Left colon (tissue), 2 donors: ENCODE results near the gene ARHGAP26. TPM values are rescaled to one million over a fixed set of nuclear protein-coding genes. Genes with fewer than 3 reads are reported as not detected.

Experiments
- ATAC-seq: fragments of 200-7000 bp; cut with Tn5 transposase; one replicate; pipeline ENCODE4 v1.9.1; 2020; ENCODE audit warnings: mild to moderate bottlenecking, moderate library complexity
- DNase-seq, 2 donors: peaks; one replicate each; pipeline ENCODE4 v3.0.0-alpha.2; 2020
- intact Hi-C, 2 donors: fragments of 100-400 bp; cut with DNase I in 1 of 2; cut with micrococcal nuclease in 1 of 2; formaldehyde crosslinking; loops; one replicate each; pipeline versions ENCODE4 v1.11.2 to v1.14.0; 2022; cut with DNase I, micrococcal nuclease
- total RNA-seq, 2 donors: library from RNA; stranded (reverse); fragmentation: NEBNext Ultra II Directional; extraction: Animal tissue kit (Norgen Biotek cat#: 25700); gene quantifications; one replicate each; pipeline ENCODE4 v1.2.1, GENCODE V29; 2021
- donor health status: DM: no; HTN: no; CAD: no.
- donor health status: DM: yes; HTN: yes; CAD: no.

Gene ARHGAP26
- total RNA-seq, 2 donors from 2014 or later = 71.6 to 85.1 TPM

- ATAC-seq = no peak
- no peak for DNase-seq
- intact Hi-C loops = loop anchor here in 1 of 2 donors (10.0 kb wide), 1 partner anchor 132 kb away; no protein-coding TSS in a partner anchor
These were observed 106.6 kb downstream of the ARHGAP26 start for GRCh38 chr5:142876817-142877216.

GRCh38 chr5:142878111-142878510 is 107.9 kb downstream of the ARHGAP26 start:
- DNase-seq = no peak
- no peak for ATAC-seq
- intact Hi-C loops = loop anchor here in 1 of 2 donors (10.0 kb wide), 1 partner anchor 133 kb away; no protein-coding TSS in a partner anchor

GRCh38 chr5:142878638-142879037 is 108.5 kb downstream of the ARHGAP26 start:
- ATAC-seq (no peak), DNase-seq (no peak)
- intact Hi-C loops = loop anchor here in 1 of 2 donors (10.0 kb wide), 1 partner anchor 134 kb away; no protein-coding TSS in a partner anchor

GRCh38 chr5:142881076-142881783 is 111.1 kb downstream of the ARHGAP26 start:
- intact Hi-C loops = loop anchor here (5.0 to 10.0 kb wide), 3 partner anchors 126 to 166 kb away; no protein-coding TSS in a partner anchor
- no peak for DNase-seq

GRCh38 chr5:142881784-142882126 is 111.6 kb downstream of the ARHGAP26 start:
- DNase-seq (no peak), ATAC-seq (no peak)
- intact Hi-C loops = loop anchor here (5.0 to 10.0 kb wide), 3 partner anchors 127 to 167 kb away; no protein-coding TSS in a partner anchor

More at GRCh38 chr5:142881076-142881783, 111.1 kb downstream of the ARHGAP26 start:
- no peak for ATAC-seq

- DNase-seq = no peak
- no peak for ATAC-seq
- intact Hi-C loops = loop anchor here (5.0 to 10.0 kb wide), 3 partner anchors 128 to 168 kb away; no protein-coding TSS in a partner anchor
These were observed 112.8 kb downstream of the ARHGAP26 start for GRCh38 chr5:142883025-142883424.

- ATAC-seq (no peak), DNase-seq (no peak)
- intact Hi-C loops = loop anchor here (5.0 to 10.0 kb wide), 3 partner anchors 129 to 169 kb away; no protein-coding TSS in a partner anchor
These were observed 113.3 kb downstream of the ARHGAP26 start for GRCh38 chr5:142883438-142883837.

GRCh38 chr5:142884029-142884428 is 113.9 kb downstream of the ARHGAP26 start:
- no peak for DNase-seq
- intact Hi-C loops = loop anchor here (5.0 to 10.0 kb wide), 3 partner anchors 129 to 169 kb away; no protein-coding TSS in a partner anchor
- ATAC-seq = no peak

GRCh38 chr5:142886211-142886610 is 116.0 kb downstream of the ARHGAP26 start:
- intact Hi-C loops = loop anchor here in 1 of 2 donors (10.0 kb wide), 2 partner anchors 131 to 171 kb away; no protein-coding TSS in a partner anchor
- no peak for ATAC-seq
- DNase-seq = no peak

GRCh38 chr5:142886956-142887355 is 116.8 kb downstream of the ARHGAP26 start:
- no peak for DNase-seq
- ATAC-seq = no peak
- intact Hi-C loops = loop anchor here in 1 of 2 donors (10.0 kb wide), 2 partner anchors 132 to 172 kb away; no protein-coding TSS in a partner anchor

- intact Hi-C loops = loop anchor here in 1 of 2 donors (10.0 kb wide), 2 partner anchors 134 to 174 kb away; no protein-coding TSS in a partner anchor
- DNase-seq = no peak
- peak; percentile 83 for ATAC-seq
These were observed 118.4 kb downstream of the ARHGAP26 start for GRCh38 chr5:142888469-142889085.

- no peak for ATAC-seq
- intact Hi-C loops = no loop called here
- DNase-seq = no peak
These were observed 121.8 kb downstream of the ARHGAP26 start for GRCh38 chr5:142892021-142892420.

GRCh38 chr5:142894315-142894714 is 124.1 kb downstream of the ARHGAP26 start:
- DNase-seq (no peak), ATAC-seq (no peak)
- intact Hi-C loops = no loop called here

- ATAC-seq (peak; percentile 69), DNase-seq (no peak)
These were observed 124.6 kb downstream of the ARHGAP26 start for GRCh38 chr5:142894749-142895148.

GRCh38 chr5:142896325-142897007 is 126.3 kb downstream of the ARHGAP26 start:
- intact Hi-C loops = no loop called here
- ATAC-seq (no peak), DNase-seq (no peak)

More at GRCh38 chr5:142894749-142895148, 124.6 kb downstream of the ARHGAP26 start:
- intact Hi-C loops = no loop called here

GRCh38 chr5:142897328-142897727 is 127.2 kb downstream of the ARHGAP26 start:
- DNase-seq = no peak
- no peak for ATAC-seq
- intact Hi-C loops = no loop called here

GRCh38 chr5:142900927-142901326 is 130.8 kb downstream of the ARHGAP26 start:
- intact Hi-C loops = no loop called here
- no peak for DNase-seq
- ATAC-seq = no peak

GRCh38 chr5:142901476-142902185 is 131.5 kb downstream of the ARHGAP26 start:
- ATAC-seq (no peak), DNase-seq (no peak)
- intact Hi-C loops = no loop called here
